Stimulated activated memory B cell treated with anti-CD40 and anti-IgM and Interleukin-4, amounts not matched to agents 10 μg/mL and 1 μg/mL and 100 μg/mL, for 72 hours (primary cell): ENCODE measurements around the gene PIMREG.
A peak's percentile ranks its signal among the peaks of the same experiment; 100 is the strongest.

ENCODE experiments used
- ATAC-seq: fragments of 150-1000 bp; cut with Tn5 transposase; 2 replicates; pipeline ENCODE4 v1.10.0; 2021
- H3K27ac Mint-ChIP-seq: one replicate; pipeline ENCODE4 v1.8.0; 2022; ENCODE audit warnings: mild to moderate bottlenecking, mixed read lengths
- H3K27me3 Mint-ChIP-seq: one replicate; pipeline ENCODE4 v1.8.0; 2022; ENCODE audit warnings: mixed read lengths
- H3K36me3 Mint-ChIP-seq: one replicate; pipeline ENCODE4 v1.8.0; 2022; ENCODE audit warnings: mixed read lengths
- H3K4me1 Mint-ChIP-seq: one replicate; pipeline ENCODE4 v1.8.0; 2022; ENCODE audit warnings: mixed read lengths
- H3K4me3 Mint-ChIP-seq: one replicate; pipeline ENCODE4 v1.8.0; 2022; ENCODE audit warnings: mild to moderate bottlenecking, moderate library complexity, mixed read lengths
- H3K9me3 Mint-ChIP-seq: one replicate; pipeline ENCODE4 v1.8.0; 2022; ENCODE audit warnings: mixed read lengths

PIMREG gene

GRCh38 chr17:6492892-6493674 is 48.8 kb downstream of the PIMREG start:
- peaks cover 25% of the 10 kb centered on the region for H3K4me1 Mint-ChIP-seq
- no peak overlapping the region for H3K4me3 Mint-ChIP-seq
- no peak overlapping the region for H3K27ac Mint-ChIP-seq
- ATAC-seq = no peak
- no peaks in the 10 kb centered on the region for H3K36me3 Mint-ChIP-seq
- H3K9me3 Mint-ChIP-seq = no peaks in the 10 kb centered on the region
- H3K27me3 Mint-ChIP-seq = peaks cover 52% of the 10 kb centered on the region

- Mint-ChIP-seq H3K9me3 (no peaks in the 10 kb centered on the region), H3K36me3 (no peaks in the 10 kb centered on the region), H3K4me3 (no peak overlapping the region), H3K4me1 (peaks cover 25% of the 10 kb centered on the region), H3K27me3 (peaks cover 39% of the 10 kb centered on the region), H3K27ac (no peak overlapping the region)
- no peak for ATAC-seq
Measured at GRCh38 chr17:6494239-6494941, 50.1 kb downstream of the PIMREG start.

- no peak overlapping the region for H3K27ac Mint-ChIP-seq
- H3K4me1 Mint-ChIP-seq = peaks cover 25% of the 10 kb centered on the region
- no peaks in the 10 kb centered on the region for H3K9me3 Mint-ChIP-seq
- ATAC-seq = no peak
- peaks cover 27% of the 10 kb centered on the region for H3K27me3 Mint-ChIP-seq
- no peaks in the 10 kb centered on the region for H3K36me3 Mint-ChIP-seq
- H3K4me3 Mint-ChIP-seq = no peak overlapping the region
Measured at GRCh38 chr17:6495450-6496115, 51.3 kb downstream of the PIMREG start.

DNA sequence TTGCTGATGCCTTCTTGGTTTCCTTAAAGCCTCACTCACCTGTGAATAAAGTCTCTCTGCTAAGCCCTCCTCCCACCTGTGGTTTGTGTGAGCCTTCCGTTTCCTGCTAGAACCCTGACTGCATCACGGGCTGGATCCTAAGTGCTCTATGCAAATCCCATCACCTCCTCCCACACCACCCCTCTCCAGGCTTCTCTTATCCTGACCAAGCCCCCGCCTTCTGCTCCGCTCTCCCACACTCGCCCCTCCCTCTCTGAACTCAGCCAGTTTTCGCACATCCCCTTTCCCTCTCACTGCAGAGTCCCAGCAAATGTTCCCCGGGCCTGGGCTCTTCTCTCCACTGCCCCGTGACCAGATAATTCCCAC is 51.8 kb downstream of the PIMREG start:
- Mint-ChIP-seq H3K27me3 (peaks cover 24% of the 10 kb centered on the region), H3K36me3 (no peaks in the 10 kb centered on the region), H3K4me1 (peaks cover 25% of the 10 kb centered on the region), H3K27ac (peak overlapping the region; percentile 8), H3K4me3 (peak overlapping the region; percentile 51), H3K9me3 (no peaks in the 10 kb centered on the region)
- ATAC-seq = peak; percentile 44

DNA sequence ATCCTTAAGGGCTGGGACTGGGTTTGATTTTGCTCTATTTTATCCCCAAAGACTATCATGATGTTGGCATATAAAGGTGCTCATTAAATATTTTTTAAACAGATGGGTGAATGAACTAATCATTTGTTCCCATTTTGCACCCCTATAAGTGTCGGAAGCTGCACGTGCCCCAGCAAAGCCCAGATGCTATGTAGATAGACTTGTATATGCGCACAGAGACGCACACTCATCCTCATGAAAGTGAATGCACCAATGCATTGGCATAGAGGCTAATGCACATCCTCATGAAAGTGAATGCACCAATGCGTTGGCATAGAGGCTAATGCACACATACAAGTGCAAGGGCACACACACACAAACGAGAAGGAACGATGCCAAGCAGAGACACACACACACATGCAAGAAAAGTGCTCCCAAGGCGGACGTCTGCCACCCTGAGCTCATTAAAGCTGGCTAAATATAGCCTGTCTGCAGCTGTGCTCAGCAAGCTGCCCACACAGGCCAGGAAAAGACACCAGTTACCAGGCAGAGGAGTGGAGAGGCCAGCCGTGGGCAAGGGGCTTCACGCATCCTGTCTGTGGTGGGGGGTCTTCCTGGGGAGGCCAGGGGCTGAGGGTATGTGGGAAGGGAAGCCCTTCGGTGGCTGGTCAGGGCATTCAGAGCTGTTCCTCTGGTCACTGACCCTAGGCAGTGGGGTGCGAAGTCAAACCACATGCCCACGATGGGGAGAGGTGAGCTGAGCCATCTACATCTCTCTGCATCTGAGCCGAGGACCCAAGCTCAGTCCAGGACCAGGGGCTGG is 52.6 kb downstream of the PIMREG start:
- ATAC-seq = peak; percentile 37
- no peaks in the 10 kb centered on the region for H3K36me3 Mint-ChIP-seq
- peaks cover 25% of the 10 kb centered on the region for H3K4me1 Mint-ChIP-seq
- no peaks in the 10 kb centered on the region for H3K9me3 Mint-ChIP-seq
- H3K4me3 Mint-ChIP-seq = peak overlapping the region; percentile 51
- H3K27ac Mint-ChIP-seq = peak overlapping the region; percentile 8
- peaks cover 24% of the 10 kb centered on the region for H3K27me3 Mint-ChIP-seq

- Mint-ChIP-seq H3K36me3 (no peaks in the 10 kb centered on the region), H3K4me1 (peaks cover 25% of the 10 kb centered on the region), H3K27me3 (peaks cover 24% of the 10 kb centered on the region), H3K27ac (no peak overlapping the region), H3K9me3 (no peaks in the 10 kb centered on the region), H3K4me3 (no peak overlapping the region)
- ATAC-seq = no peak
Measured at GRCh38 chr17:6497496-6498221, 53.4 kb downstream of the PIMREG start.

GRCh38 chr17:6498356-6498755 is 54.1 kb downstream of the PIMREG start:
- ATAC-seq = no peak
- no peaks in the 10 kb centered on the region for H3K36me3 Mint-ChIP-seq
- no peak overlapping the region for H3K27ac Mint-ChIP-seq
- peaks cover 25% of the 10 kb centered on the region for H3K27me3 Mint-ChIP-seq
- H3K4me3 Mint-ChIP-seq = no peak overlapping the region
- H3K4me1 Mint-ChIP-seq = peaks cover 25% of the 10 kb centered on the region
- no peaks in the 10 kb centered on the region for H3K9me3 Mint-ChIP-seq

GRCh38 chr17:6498901-6499540 is 54.8 kb downstream of the PIMREG start:
- H3K4me1 Mint-ChIP-seq = peaks cover 25% of the 10 kb centered on the region

More at GRCh38 chr17:6498901-6499540, 54.8 kb downstream of the PIMREG start:
- no peak overlapping the region for H3K4me3 Mint-ChIP-seq
- no peaks in the 10 kb centered on the region for H3K9me3 Mint-ChIP-seq
- ATAC-seq = no peak
- H3K27me3 Mint-ChIP-seq = peaks cover 31% of the 10 kb centered on the region
- no peak overlapping the region for H3K27ac Mint-ChIP-seq
- no peaks in the 10 kb centered on the region for H3K36me3 Mint-ChIP-seq
